ENCODE measurements around the gene CPA1.

CPA1 gene

DNA sequence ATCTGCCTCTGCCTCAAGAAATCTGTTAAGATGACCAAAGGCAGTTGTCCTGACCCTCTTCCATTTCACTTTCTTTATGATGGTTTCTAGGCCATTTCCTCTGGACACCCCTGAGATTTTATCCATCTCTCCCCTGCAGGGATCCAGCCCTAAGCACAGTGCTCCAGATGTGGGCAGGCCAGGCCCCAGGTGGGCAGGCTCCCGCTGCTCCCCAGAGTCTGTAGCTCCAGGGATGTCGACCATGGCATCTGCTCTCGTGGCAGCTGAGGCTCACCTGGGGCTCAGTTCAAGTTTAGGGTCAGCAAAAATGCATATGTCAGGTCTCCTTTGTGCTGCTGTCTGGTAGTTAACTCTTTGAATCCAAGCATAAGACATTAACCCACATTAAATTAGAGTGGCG, 48.7 kb downstream of the CPA1 start:
- DNase-seq = no peak
- no peak overlapping the region for H3K4me3 ChIP-seq (ENCODE audit: low read depth, low read length)
- H3K36me3 ChIP-seq = no peaks in the 10 kb centered on the region
- H3K27me3 ChIP-seq = no peaks in the 10 kb centered on the region
- H3K4me1 ChIP-seq = no peaks in the 10 kb centered on the region; the same call in 1 of the 2 replicates
- H3K9me3 ChIP-seq = no peaks in the 10 kb centered on the region
- TF ChIP-seq, protein P1, sequence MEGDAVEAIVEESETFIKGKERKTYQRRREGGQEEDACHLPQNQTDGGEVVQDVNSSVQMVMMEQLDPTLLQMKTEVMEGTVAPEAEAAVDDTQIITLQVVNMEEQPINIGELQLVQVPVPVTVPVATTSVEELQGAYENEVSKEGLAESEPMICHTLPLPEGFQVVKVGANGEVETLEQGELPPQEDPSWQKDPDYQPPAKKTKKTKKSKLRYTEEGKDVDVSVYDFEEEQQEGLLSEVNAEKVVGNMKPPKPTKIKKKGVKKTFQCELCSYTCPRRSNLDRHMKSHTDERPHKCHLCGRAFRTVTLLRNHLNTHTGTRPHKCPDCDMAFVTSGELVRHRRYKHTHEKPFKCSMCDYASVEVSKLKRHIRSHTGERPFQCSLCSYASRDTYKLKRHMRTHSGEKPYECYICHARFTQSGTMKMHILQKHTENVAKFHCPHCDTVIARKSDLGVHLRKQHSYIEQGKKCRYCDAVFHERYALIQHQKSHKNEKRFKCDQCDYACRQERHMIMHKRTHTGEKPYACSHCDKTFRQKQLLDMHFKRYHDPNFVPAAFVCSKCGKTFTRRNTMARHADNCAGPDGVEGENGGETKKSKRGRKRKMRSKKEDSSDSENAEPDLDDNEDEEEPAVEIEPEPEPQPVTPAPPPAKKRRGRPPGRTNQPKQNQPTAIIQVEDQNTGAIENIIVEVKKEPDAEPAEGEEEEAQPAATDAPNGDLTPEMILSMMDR (IDR thresholded peaks at IDR 0.05; ENCODE audit: low read depth, low read length) = no peak

DNA sequence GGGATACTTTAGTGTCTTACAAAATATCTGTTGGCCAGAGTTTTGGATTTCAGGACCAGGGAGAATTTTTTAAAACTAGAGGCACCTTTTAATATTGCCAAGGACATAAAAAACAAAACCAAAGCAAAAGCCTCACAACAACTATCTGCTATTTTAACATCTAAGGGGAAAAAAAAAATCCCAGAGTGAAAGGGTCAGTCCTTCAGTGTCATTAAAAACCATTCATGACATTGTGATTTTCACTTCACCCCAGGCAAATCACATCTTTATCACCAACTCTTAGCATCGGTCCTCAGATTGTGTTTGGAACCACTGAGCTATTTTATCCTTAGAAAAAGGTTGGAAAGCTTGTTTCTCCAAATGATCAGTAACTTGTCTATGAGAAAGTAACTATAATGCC, 49.8 kb downstream of the CPA1 start:
- no peak for DNase-seq
- Histone ChIP-seq H3K27me3 (no peaks in the 10 kb centered on the region), H3K9me3 (no peaks in the 10 kb centered on the region), H3K4me1 (no peaks in the 10 kb centered on the region; the same call in 1 of the 2 replicates), H3K4me3 (ENCODE audit: low read depth, low read length) (no peak overlapping the region), H3K36me3 (no peaks in the 10 kb centered on the region)
- TF ChIP-seq, protein P1 (IDR thresholded peaks at IDR 0.05; ENCODE audit: low read depth, low read length) = no peak

DNA sequence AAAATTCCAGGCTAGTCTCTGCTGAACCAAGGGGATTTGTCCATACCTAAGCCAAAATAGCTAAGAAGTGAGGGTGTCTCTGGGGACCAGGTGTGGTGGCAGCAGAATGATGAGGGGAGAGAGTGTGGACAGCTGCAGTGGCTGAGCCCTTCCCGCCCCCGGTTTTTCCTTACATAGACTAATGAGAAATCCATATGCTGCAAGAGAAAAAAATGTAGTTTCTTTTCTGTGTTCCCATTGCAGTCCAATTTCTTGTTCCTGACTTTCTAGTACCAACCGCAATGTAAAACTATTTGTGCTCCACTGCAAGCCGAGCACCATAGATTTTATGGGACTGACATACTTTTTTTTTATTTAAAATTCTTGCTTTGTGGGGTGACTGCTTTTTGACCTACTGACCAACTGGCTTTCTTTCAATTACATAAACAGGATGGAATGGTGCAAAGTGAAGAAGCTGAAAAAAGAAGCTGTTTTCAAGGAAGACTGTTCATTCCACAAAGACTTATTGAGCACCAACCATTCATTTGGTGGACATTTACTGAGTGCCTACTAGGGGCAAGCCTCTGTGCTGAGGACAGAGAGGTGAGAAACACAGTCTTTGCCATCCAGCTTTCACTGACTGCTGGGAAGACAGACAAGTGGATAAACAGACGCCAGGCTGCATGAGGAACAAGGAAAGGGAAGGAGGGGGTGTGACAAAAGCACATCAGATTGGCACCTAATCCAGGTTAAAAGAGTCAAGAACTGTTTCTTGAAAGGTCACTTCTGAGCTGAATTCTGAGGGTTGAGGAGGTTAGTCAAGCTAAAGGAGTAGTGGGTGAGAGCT, 50.8 kb downstream of the CPA1 start:
- H3K27me3 ChIP-seq = no peaks in the 10 kb centered on the region
- H3K36me3 ChIP-seq = no peaks in the 10 kb centered on the region
- no peak for DNase-seq
- H3K9me3 ChIP-seq = no peaks in the 10 kb centered on the region
- no peaks in the 10 kb centered on the region; the same call in 1 of the 2 replicates for H3K4me1 ChIP-seq
- no peak overlapping the region for H3K4me3 ChIP-seq (ENCODE audit: low read depth, low read length)
- TF ChIP-seq, protein P1 (IDR thresholded peaks at IDR 0.05; ENCODE audit: low read depth, low read length) = no peak

DNA sequence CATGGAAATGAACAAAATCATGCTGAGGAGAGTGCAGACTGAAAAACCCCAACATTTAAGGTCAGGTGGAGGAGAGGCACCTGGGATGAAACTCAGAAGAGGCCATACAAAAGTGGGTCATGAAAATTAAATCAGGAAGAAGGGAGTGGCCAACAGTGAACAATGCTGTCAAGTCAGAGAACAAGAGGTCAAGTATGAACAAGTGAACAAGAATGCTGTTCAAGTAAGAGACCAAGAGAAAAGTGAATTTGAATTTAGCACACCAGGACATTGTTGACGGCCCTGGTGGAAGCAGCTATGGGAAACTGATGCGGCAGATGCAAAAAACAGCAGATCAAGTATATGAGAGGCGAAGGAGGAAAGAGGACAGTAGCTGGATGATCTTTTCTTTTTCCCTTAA, 52.6 kb downstream of the CPA1 start:
- Histone ChIP-seq H3K27me3 (no peaks in the 10 kb centered on the region), H3K4me1 (no peaks in the 10 kb centered on the region; the same call in 1 of the 2 replicates), H3K36me3 (no peaks in the 10 kb centered on the region), H3K4me3 (ENCODE audit: low read depth, low read length) (no peak overlapping the region), H3K9me3 (no peaks in the 10 kb centered on the region)
- TF ChIP-seq, protein P1 (IDR thresholded peaks at IDR 0.05; ENCODE audit: low read depth, low read length) = no peak
- DNase-seq = no peak

DNA sequence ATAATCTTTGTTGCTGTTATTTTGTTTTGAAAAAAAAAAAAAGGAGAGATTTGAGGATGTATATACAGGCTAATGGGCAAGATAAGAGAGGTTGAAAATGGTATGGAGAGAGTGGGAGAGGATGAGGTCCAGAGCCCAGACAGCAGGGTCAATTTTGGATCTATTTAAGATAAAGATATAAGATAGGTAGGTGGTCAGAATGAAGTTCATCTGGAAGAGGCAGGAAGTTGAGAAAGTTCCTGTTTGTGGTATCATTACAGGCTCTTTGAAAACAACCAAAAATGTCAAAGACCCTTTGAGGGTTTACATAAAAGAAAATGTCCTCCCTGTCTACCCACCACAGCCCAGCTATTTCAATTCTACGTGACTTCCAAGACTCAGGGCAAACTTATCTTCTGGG, 53.0 kb downstream of the CPA1 start:
- H3K4me3 ChIP-seq (ENCODE audit: low read depth, low read length) = no peak overlapping the region
- H3K4me1 ChIP-seq = no peaks in the 10 kb centered on the region; the same call in 1 of the 2 replicates
- H3K36me3 ChIP-seq = no peaks in the 10 kb centered on the region
- TF ChIP-seq, protein P1 (IDR thresholded peaks at IDR 0.05; ENCODE audit: low read depth, low read length) = no peak
- no peaks in the 10 kb centered on the region for H3K9me3 ChIP-seq
- no peaks in the 10 kb centered on the region for H3K27me3 ChIP-seq
- no peak for DNase-seq

DNA sequence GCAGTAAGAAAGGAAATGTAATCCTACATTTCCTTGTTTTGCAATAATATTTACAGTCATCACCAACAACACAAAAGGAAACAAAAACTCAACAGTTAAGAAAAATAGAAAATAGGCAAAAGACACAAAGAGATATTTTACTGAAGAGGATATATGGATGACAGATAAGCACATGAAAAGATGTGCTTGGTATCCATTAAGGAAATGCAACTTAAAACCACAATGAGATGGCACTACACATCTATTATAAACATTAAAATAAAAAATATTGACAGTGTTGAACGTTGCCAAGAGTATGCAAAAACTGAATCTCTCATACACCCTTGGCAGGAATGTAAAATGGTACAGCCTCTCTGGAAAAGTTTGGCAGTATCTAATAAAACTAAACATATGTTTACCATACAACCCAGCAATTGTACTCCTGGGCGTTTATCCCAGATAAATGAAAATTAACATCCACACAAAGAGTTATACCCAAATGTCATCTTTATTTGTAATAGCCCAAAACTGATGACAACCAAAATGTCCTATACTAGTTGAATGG, 55.1 kb downstream of the CPA1 start:
- Histone ChIP-seq H3K9me3 (peaks cover 4% of the 10 kb centered on the region), H3K4me3 (ENCODE audit: low read depth, low read length) (no peak overlapping the region), H3K36me3 (no peaks in the 10 kb centered on the region; the same call in 1 of the 2 replicates), H3K4me1 (no peaks in the 10 kb centered on the region; the same call in 1 of the 2 replicates), H3K27me3 (no peaks in the 10 kb centered on the region)
- no peak for DNase-seq
- TF ChIP-seq, protein P1 (IDR thresholded peaks at IDR 0.05; ENCODE audit: low read depth, low read length) = no peak
